Activated naive CD4-positive, alpha-beta T cell treated with anti-CD3 and anti-CD28 coated beads for 36 hours (primary cell): ENCODE data around the gene FN3KRP. TPM values are rescaled to one million over a fixed set of nuclear protein-coding genes. Genes with fewer than 3 reads are reported as not detected.

Experiments used
- CTCF ChIA-PET: fragments of 350-600 bp; sonication (Branson Sonifier 250); formaldehyde crosslinking; loops from one replicate; lab custom pipeline; 2021; ENCODE audit warnings: antibody characterized with exemption; lab: Charles Lee
- DNase-seq: peaks from one replicate; pipeline ENCODE4 v3.0.0-alpha.2; 2020
- H3K27ac Mint-ChIP-seq: one replicate; pipeline ENCODE4 v1.8.0; 2021; ENCODE audit warnings: mild to moderate bottlenecking, mixed read lengths
- H3K27me3 Mint-ChIP-seq: one replicate; pipeline ENCODE4 v1.8.0; 2021; ENCODE audit warnings: low read depth, mixed read lengths
- H3K36me3 Mint-ChIP-seq: one replicate; pipeline ENCODE4 v1.8.0; 2021; ENCODE audit warnings: low read depth, mixed read lengths
- H3K4me1 Mint-ChIP-seq: one replicate; pipeline ENCODE4 v1.8.0; 2021; ENCODE audit warnings: low read depth, mixed read lengths
- H3K4me3 Mint-ChIP-seq: one replicate; pipeline ENCODE4 v1.8.0; 2021; ENCODE audit warnings: mild to moderate bottlenecking, moderate library complexity, mixed read lengths
- H3K9me3 Mint-ChIP-seq: one replicate; pipeline ENCODE4 v1.8.0; 2021; ENCODE audit warnings: mixed read lengths
- intact Hi-C: fragments of 100-400 bp; cut with micrococcal nuclease; formaldehyde crosslinking; loops from one replicate; pipeline ENCODE4 v1.15.1; 2023
- total RNA-seq, 2 experiments: library from RNA; stranded (reverse); gene quantifications; one replicate each; pipeline ENCODE4 v1.2.3, GENCODE V29; 2021

The FN3KRP gene, protein sequence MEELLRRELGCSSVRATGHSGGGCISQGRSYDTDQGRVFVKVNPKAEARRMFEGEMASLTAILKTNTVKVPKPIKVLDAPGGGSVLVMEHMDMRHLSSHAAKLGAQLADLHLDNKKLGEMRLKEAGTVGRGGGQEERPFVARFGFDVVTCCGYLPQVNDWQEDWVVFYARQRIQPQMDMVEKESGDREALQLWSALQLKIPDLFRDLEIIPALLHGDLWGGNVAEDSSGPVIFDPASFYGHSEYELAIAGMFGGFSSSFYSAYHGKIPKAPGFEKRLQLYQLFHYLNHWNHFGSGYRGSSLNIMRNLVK
- total RNA-seq, result 10 to 100 TPM; 30.0 to 31.7 TPM

DNA sequence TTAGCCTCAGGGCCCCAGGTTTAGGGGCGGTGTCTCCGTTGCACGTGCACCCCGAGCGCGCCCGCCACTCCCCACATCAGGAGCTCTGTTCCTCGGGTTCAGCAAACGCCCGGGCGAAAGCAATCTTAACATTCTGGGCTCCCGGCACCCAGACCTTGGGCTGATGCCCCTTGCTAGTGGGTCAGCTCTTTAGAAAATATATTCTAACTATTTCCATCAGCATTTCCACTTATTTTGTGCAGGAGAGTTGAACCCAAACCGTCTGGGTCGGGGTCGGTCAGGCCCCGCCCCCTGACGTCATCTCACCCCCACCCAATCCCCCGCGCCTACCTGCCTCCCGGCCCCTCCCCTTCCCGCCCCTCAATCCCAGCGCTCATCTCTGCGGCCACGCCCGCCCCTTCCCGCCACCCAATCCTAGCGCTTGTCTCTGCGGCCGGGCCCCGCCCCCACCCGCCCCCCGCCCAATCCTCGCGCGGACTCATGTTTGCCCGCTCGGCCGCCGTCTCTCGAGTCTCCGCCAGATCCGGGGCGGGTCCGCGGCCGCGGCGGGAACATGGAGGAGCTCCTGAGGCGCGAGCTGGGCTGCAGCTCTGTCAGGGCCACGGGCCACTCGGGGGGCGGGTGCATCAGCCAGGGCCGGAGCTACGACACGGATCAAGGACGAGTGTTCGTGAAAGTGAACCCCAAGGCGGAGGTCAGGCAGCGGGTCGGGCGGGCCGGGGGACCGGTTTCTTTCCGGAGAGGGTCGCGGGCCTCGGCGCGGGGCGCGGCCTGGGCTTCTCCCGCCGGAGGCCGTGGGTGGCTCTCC, at the start of gene FN3KRP:
Gene FN3KRP (plus strand): TSS at position 504 of the 808 bp plus-strand sequence. CDS start 50 bp downstream, at position 554.
- peak; percentile 90 for DNase-seq
- Mint-ChIP-seq H3K4me3 (peak within 1 kb of the TSS; percentile 88), H3K27me3 (no peaks in the 10 kb centered on the region), H3K9me3 (no peaks in the 10 kb centered on the region), H3K4me1 (peaks cover 13% of the 10 kb centered on the region), H3K27ac (peak within 1 kb of the TSS; percentile 77), H3K36me3 (peaks cover 6% of the 10 kb centered on the region)
- intact Hi-C loops, result loop anchor here (1.0 to 5.0 kb wide), 5 partner anchors 18 to 336 kb away; partner anchors contain the start of genes NARF, RAB40B and WDR45B
- CTCF ChIA-PET, result interaction anchor here (1.0 kb wide), 1 partner anchor 47 kb away, joined by 3 read pairs; no protein-coding TSS in a partner anchor

GRCh38 chr17:82666931-82667667, 49.4 kb upstream of the FN3KRP start:
- no peak for DNase-seq
- no peaks in the 10 kb centered on the region for H3K9me3 Mint-ChIP-seq
- intact Hi-C loops, result no loop called here
- CTCF ChIA-PET, result no interaction called here
- peaks cover 5% of the 10 kb centered on the region for H3K4me1 Mint-ChIP-seq
- H3K27ac Mint-ChIP-seq, result no peak overlapping the region
- no peaks in the 10 kb centered on the region for H3K27me3 Mint-ChIP-seq
- H3K36me3 Mint-ChIP-seq, result no peaks in the 10 kb centered on the region
- no peak overlapping the region for H3K4me3 Mint-ChIP-seq

DNA sequence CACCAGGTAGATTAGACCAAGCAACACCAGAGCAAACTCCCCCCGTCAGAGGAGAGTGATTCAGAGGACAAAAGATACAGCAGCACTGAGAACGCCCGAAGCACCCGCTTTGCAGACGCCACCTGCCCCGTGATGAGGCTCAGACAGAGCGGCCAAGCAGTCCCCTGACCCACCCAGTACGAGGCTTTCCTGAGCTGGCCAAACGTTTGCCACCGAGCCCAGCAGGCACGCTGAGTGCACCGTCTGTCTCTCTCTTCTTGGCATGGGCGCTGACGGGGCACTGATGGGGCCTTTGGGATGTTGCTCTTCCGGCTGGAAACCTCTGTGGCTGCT, 48.9 kb upstream of the FN3KRP start:
- H3K36me3 Mint-ChIP-seq, result no peaks in the 10 kb centered on the region
- CTCF ChIA-PET, result interaction anchor here (0.6 kb wide), 1 partner anchor 270 kb away, joined by 3 read pairs; no protein-coding TSS in a partner anchor
- H3K4me3 Mint-ChIP-seq, result no peak overlapping the region
- no peaks in the 10 kb centered on the region for H3K27me3 Mint-ChIP-seq
- no peak overlapping the region for H3K27ac Mint-ChIP-seq
- H3K4me1 Mint-ChIP-seq, result peaks cover 5% of the 10 kb centered on the region
- intact Hi-C loops, result no loop called here
- no peak for DNase-seq
- H3K9me3 Mint-ChIP-seq, result no peaks in the 10 kb centered on the region

- peaks cover 5% of the 10 kb centered on the region for H3K4me1 Mint-ChIP-seq
- no peak overlapping the region for H3K27ac Mint-ChIP-seq
- no peak overlapping the region for H3K4me3 Mint-ChIP-seq
- no peaks in the 10 kb centered on the region for H3K9me3 Mint-ChIP-seq
- H3K36me3 Mint-ChIP-seq, result no peaks in the 10 kb centered on the region
- intact Hi-C loops, result loop anchor here (2.0 kb wide), 1 partner anchor 107 kb away; no protein-coding TSS in a partner anchor
- DNase-seq, result no peak
- no peaks in the 10 kb centered on the region for H3K27me3 Mint-ChIP-seq
- CTCF ChIA-PET, result interaction anchor here (0.6 to 1.3 kb wide), 8 partner anchors 11 to 270 kb away, joined by 3 to 6 read pairs (median 4); no protein-coding TSS in a partner anchor
These were observed 48.4 kb upstream of the FN3KRP start for GRCh38 chr17:82668024-82668630.

DNA sequence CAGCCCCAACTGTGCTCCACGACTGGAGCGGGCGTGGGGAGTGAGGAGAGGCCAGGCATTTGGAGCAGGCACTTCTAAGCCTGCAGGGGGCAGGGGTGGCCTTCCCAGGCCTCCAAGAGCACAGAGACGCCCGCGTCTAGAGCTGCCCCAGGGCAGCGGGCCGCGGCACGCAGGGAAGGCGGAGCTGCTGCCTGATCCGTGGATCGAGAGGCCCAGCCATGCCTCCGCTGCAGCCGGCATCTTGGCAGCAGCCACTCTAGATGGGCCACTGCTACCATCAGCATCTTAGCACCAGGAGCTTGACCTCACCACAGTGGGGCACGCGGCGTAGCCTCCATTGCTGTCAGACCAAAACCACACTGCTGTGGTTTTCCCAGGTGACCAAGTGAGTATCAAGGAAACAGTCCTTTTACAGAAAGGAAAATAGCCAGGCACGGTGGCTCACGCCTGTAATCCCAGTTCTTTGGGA, 47.8 kb upstream of the FN3KRP start:
- Mint-ChIP-seq H3K4me1 (peaks cover 5% of the 10 kb centered on the region), H3K27ac (no peak overlapping the region), H3K4me3 (peak overlapping the region; percentile 47), H3K9me3 (no peaks in the 10 kb centered on the region), H3K27me3 (no peaks in the 10 kb centered on the region), H3K36me3 (no peaks in the 10 kb centered on the region)
- CTCF ChIA-PET, result interaction anchor here (0.7 to 1.5 kb wide), 11 partner anchors 11 to 107 kb away, joined by 3 to 6 read pairs (median 3); partner anchors contain the start of gene FN3KRP
- DNase-seq, result peak; percentile 65
- intact Hi-C loops, result loop anchor here (2.0 kb wide), 1 partner anchor 106 kb away; no protein-coding TSS in a partner anchor

GRCh38 chr17:82670661-82671450, 45.6 kb upstream of the FN3KRP start:
- H3K36me3 Mint-ChIP-seq, result no peaks in the 10 kb centered on the region
- no peak overlapping the region for H3K4me3 Mint-ChIP-seq

DNA sequence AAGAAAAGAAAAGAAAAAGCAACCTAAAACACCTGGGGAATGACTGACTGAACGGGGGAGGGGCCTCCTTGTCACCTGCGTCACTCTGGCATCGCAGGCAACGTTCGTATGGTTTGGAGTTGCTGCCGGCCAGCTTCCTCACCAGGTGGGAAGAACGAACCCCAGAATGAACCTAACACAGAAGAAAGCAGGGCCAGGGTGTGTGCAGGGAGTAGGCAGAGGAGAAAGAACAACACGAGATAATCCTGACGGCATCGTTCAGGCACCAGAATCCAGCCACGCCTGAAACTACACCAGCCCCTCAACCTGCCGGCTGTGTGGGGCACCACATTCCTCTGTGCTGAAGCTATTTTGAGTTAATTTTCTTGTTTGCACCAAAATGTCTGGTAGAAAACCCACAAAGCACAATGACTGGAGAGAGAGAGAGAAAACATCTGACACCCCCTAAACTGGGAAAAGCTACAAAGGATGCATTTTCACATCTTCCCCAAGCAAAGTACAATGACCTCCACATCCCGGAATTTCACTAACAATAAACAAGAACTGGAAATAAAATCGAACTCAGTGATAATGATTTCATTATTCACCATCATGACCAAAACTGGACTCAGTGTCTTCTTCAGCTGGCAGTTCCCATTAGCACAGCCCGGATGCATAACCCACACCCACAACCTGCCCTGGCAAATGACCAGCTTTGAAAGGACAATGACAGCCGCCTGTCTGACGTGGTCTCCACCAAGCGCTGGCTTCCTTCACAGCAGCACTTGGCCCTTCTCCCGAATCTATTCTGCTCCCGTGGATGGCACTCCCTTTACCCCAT, 41.6 kb upstream of the FN3KRP start:
- DNase-seq, result no peak
- Mint-ChIP-seq H3K27me3 (no peaks in the 10 kb centered on the region), H3K9me3 (no peaks in the 10 kb centered on the region), H3K4me3 (no peak overlapping the region), H3K27ac (no peak overlapping the region), H3K4me1 (no peaks in the 10 kb centered on the region), H3K36me3 (no peaks in the 10 kb centered on the region)
- intact Hi-C loops, result no loop called here
- CTCF ChIA-PET, result interaction anchor here (0.7 kb wide), 1 partner anchor 259 kb away, joined by 3 read pairs; no protein-coding TSS in a partner anchor

More at GRCh38 chr17:82670661-82671450, 45.6 kb upstream of the FN3KRP start:
- no peaks in the 10 kb centered on the region for H3K27me3 Mint-ChIP-seq
- H3K4me1 Mint-ChIP-seq, result peaks cover 5% of the 10 kb centered on the region
- CTCF ChIA-PET, result no interaction called here
- H3K9me3 Mint-ChIP-seq, result no peaks in the 10 kb centered on the region
- no peak overlapping the region for H3K27ac Mint-ChIP-seq
- intact Hi-C loops, result no loop called here
- DNase-seq, result no peak

DNA sequence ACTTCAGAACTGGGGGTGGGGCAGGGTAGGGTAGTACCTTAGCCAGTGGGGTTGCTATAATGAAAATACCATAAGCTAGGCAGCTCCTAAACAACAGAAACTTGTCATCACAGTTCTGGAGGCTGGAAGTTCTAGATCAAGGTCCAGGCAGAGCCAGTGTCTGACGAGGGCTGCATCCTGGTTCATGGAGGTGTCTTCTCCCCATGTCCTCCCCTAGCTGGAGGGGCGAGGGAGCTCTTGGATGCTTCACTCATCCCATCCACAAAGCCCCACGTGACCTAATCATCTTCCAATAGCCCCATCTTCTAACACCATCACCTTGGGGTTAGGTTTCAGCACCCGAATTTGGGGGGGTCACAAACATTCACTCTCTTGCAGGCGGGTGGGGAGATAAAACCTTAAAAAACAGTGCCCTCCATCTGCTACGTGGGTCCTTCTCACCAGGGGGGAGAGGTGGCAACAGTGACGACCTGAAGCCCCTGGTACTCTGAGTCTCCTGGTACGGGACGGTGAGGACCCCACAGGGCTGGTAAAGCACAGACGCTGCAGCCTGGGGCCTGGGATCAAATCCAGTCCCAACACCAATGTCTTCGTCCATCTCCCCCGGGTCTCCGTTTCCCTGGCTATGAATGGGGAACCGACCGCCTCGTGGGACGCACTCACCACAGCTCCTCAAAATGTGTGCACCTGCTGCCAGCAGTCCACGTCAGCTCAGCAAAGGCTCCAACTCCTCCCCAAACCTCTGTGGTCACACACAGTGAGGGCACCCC, 40.8 kb upstream of the FN3KRP start:
- no peaks in the 10 kb centered on the region for H3K27me3 Mint-ChIP-seq
- H3K4me1 Mint-ChIP-seq, result no peaks in the 10 kb centered on the region
- H3K27ac Mint-ChIP-seq, result no peak overlapping the region
- CTCF ChIA-PET, result no interaction called here
- H3K9me3 Mint-ChIP-seq, result no peaks in the 10 kb centered on the region
- intact Hi-C loops, result no loop called here
- no peak for DNase-seq
- H3K36me3 Mint-ChIP-seq, result no peaks in the 10 kb centered on the region
- no peak overlapping the region for H3K4me3 Mint-ChIP-seq

GRCh38 chr17:82677353-82677925, 39.1 kb upstream of the FN3KRP start:
- Mint-ChIP-seq H3K27me3 (no peaks in the 10 kb centered on the region), H3K4me3 (no peak overlapping the region), H3K9me3 (peaks cover 11% of the 10 kb centered on the region), H3K27ac (no peak overlapping the region), H3K4me1 (no peaks in the 10 kb centered on the region), H3K36me3 (peaks cover 4% of the 10 kb centered on the region)
- intact Hi-C loops, result no loop called here
- CTCF ChIA-PET, result interaction anchor here (0.6 kb wide), 1 partner anchor 90 kb away, joined by 4 read pairs; no protein-coding TSS in a partner anchor
- DNase-seq, result no peak
